Smooth muscle cell (in vitro differentiated cells): ENCODE results near the gene PNLIPRP2. TPM values are rescaled to one million over a fixed set of nuclear protein-coding genes. Genes with fewer than 3 reads are reported as not detected.

Source experiments
- DNase-seq: peaks from one replicate; lab custom pipeline; 2025; ENCODE audit not compliant: unreplicated experiment; lab: John Stamatoyannopoulos, UW
- H2AFZ ChIP-seq: fragments of 200-600 bp; sonication (generic); 2 replicates; pipeline ENCODE4 v1.6.0; 2016; ENCODE audit warnings: antibody characterized with exemption, low read depth, mild to moderate bottlenecking
- H3F3A ChIP-seq: fragments of 200-600 bp; sonication (generic); 2 replicates; pipeline ENCODE4 v1.6.0; 2017; ENCODE audit warnings: antibody characterized with exemption, low read depth
- H3K27ac ChIP-seq: fragments of 200-600 bp; sonication (generic); 2 replicates; pipeline ENCODE4 v1.5.1; 2016; ENCODE audit warnings: low read depth, mild to moderate bottlenecking
- H3K27me3 ChIP-seq: fragments of 200-600 bp; sonication (generic); 2 replicates; pipeline ENCODE4 v1.6.1; 2016; ENCODE audit warnings: low read depth, mild to moderate bottlenecking
- H3K36me3 ChIP-seq: fragments of 200-600 bp; sonication (generic); 2 replicates; pipeline ENCODE4 v1.5.1; 2016; ENCODE audit warnings: low read depth
- H3K4me1 ChIP-seq: fragments of 200-600 bp; sonication (generic); 2 replicates; pipeline ENCODE4 v1.5.1; 2016; ENCODE audit warnings: low read depth
- H3K4me2 ChIP-seq: fragments of 200-600 bp; sonication (generic); 2 replicates; pipeline ENCODE4 v1.6.0; 2016; ENCODE audit warnings: mild to moderate bottlenecking
- H3K4me3 ChIP-seq: fragments of 200-600 bp; sonication (generic); 2 replicates; pipeline ENCODE4 v1.5.1; 2016; ENCODE audit warnings: mild to moderate bottlenecking
- H3K79me2 ChIP-seq: fragments of 200-600 bp; sonication (generic); 2 replicates; pipeline ENCODE4 v1.6.0; 2016; ENCODE audit warnings: low read depth, mild to moderate bottlenecking
- H3K9ac ChIP-seq: fragments of 200-600 bp; sonication (generic); 2 replicates; pipeline ENCODE4 v1.6.0; 2016; ENCODE audit warnings: low read depth
- H3K9me3 ChIP-seq: fragments of 200-600 bp; sonication (generic); replicated peaks from 2 replicates; pipeline ENCODE4 v1.5.1; 2016; ENCODE audit warnings: low read depth
- H4K20me1 ChIP-seq: fragments of 200-600 bp; sonication (generic); 2 replicates; pipeline ENCODE4 v1.6.0; 2016; ENCODE audit warnings: low read depth
- WGBS: methylation state at CpG from one replicate; pipeline ENCODE4 v1.1.7; 2016; ENCODE audit warnings: low lambda C conversion rate; 5-methylcytosine and 5-hydroxymethylcytosine counted together
- polyA plus RNA-seq: library from polyadenylated mRNA; unstranded; fragments of >200 nt; fragmentation: Nextera tagmentation; extraction: Ambion mirVana; gene quantifications from 2 replicates; pipeline ENCODE4 v1.2.1, GENCODE V29; 2016
- total RNA-seq: library from RNA; depleted of rRNA; stranded (reverse); fragments of >200 nt; gene quantifications from 2 replicates; pipeline ENCODE4 v1.2.3, GENCODE V29; 2014
- TF ChIP-seq, protein P1 (sequence below): fragments of 200-600 bp; sonication (generic); IDR thresholded peaks from 2 replicates; pipeline ENCODE4 v1.5.1; 2017; ENCODE audit warnings: borderline replicate concordance, mild to moderate bottlenecking, antibody characterized with exemption; ENCODE audit not compliant: insufficient read depth, poor library complexity, severe bottlenecking

Gene PNLIPRP2
- total and polyA plus RNA-seq, 2 experiments from 2014 or later = not detected

DNA sequence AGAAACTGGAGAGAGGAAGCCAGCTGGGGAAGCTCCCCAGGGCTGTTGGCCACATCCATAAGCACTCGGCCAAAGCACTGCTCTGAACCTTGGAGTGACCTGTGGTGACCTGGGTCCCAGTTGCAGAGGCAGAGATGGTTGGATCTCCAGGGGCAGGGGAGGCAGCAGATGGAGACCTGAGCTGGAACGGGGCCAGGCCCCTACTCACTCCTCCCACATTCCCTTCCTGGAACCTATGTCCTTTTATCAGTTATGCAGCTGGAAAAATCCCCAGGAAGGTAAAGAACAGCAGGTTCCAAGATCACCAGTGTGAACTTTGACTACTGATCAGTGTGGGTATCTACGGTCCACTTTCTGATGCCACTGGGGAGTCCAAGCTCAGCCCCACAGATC lies 9.6 kb upstream of the PNLIPRP2 start:
- Histone ChIP-seq H3K4me3 (no peak overlapping the region), H3K9me3 (no peaks in the 10 kb centered on the region), H3K79me2 (no peaks in the 10 kb centered on the region), H3K27me3 (peaks cover 15% of the 10 kb centered on the region), H3K36me3 (no peaks in the 10 kb centered on the region), H3K4me2 (no peak overlapping the region), H4K20me1 (no peaks in the 10 kb centered on the region), H3F3A (no peaks in the 10 kb centered on the region), H3K4me1 (no peaks in the 10 kb centered on the region), H3K9ac (no peak overlapping the region), H2AFZ (no peak overlapping the region), H3K27ac (no peak overlapping the region)
- TF ChIP-seq, protein P1, sequence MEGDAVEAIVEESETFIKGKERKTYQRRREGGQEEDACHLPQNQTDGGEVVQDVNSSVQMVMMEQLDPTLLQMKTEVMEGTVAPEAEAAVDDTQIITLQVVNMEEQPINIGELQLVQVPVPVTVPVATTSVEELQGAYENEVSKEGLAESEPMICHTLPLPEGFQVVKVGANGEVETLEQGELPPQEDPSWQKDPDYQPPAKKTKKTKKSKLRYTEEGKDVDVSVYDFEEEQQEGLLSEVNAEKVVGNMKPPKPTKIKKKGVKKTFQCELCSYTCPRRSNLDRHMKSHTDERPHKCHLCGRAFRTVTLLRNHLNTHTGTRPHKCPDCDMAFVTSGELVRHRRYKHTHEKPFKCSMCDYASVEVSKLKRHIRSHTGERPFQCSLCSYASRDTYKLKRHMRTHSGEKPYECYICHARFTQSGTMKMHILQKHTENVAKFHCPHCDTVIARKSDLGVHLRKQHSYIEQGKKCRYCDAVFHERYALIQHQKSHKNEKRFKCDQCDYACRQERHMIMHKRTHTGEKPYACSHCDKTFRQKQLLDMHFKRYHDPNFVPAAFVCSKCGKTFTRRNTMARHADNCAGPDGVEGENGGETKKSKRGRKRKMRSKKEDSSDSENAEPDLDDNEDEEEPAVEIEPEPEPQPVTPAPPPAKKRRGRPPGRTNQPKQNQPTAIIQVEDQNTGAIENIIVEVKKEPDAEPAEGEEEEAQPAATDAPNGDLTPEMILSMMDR = no peak
- WGBS = 92% methylated on average over 3 of the region's 3 CpGs
- DNase-seq = no peak

DNA sequence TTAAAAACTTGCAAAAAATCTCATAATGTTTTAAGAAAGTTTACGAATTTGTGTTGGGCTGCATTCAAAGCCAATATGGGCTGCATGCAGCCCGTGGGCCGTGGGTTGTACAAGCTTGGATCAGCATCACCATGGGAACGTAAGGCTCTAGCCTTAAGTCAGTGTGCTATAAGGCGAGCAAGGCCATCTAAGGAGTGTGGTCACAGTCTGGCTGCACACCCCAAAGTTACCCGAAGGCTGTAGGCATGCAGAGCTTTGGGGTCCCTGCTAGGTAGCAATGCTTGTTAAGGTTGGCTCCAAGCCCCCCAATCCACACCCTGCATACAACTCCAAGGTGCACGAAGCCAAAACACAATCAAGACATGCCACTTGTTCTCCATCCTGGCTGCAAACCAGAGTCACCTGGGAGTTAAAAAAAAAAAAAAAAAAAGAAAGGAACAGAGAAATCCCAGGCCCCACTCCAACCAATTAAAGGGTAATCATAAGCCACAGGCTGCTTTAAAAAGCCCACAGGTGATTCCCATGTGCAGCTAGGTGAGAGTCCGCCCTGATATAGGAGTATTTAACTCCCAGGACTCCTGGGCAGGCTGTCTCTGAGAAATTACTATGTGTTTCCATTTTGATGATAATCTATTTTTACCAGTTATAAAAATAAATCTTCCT lies 8.5 kb upstream of the PNLIPRP2 start:
- H3K36me3 ChIP-seq = no peaks in the 10 kb centered on the region
- no peaks in the 10 kb centered on the region for H3F3A ChIP-seq
- no peak overlapping the region for H3K9ac ChIP-seq
- H3K4me1 ChIP-seq = no peaks in the 10 kb centered on the region
- no peak overlapping the region for H3K27ac ChIP-seq
- H3K4me3 ChIP-seq = no peak overlapping the region
- H4K20me1 ChIP-seq = no peaks in the 10 kb centered on the region
- no peaks in the 10 kb centered on the region for H3K79me2 ChIP-seq
- DNase-seq = no peak
- H3K9me3 ChIP-seq = no peaks in the 10 kb centered on the region
- TF ChIP-seq, protein P1 = no peak
- 89% methylated on average over 8 of the region's 8 CpGs for WGBS
- no peak overlapping the region for H2AFZ ChIP-seq
- H3K27me3 ChIP-seq = peaks cover 18% of the 10 kb centered on the region
- no peak overlapping the region for H3K4me2 ChIP-seq

DNA sequence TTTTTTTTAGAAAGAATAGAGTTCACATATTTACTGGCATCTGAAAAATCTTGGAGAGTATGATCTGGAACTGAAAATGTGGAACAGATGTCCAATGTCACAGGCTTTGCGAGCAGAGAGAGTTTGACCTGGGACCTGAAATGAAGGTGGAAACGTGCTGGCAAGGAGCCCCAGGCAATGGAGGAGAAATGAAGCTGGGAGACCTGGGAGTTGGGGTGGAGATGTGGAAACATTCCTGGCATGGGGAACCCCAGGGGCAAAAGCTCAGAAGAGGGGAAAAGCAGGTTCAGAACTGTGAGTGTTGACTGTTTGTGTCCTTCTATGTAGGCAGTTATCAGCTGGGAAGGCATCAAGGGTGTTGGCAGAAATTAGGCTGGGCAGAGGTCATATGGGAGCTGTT lies 7.3 kb upstream of the PNLIPRP2 start:
- TF ChIP-seq, protein P1 = no peak
- no peaks in the 10 kb centered on the region for H3K36me3 ChIP-seq
- no peak overlapping the region for H3K4me2 ChIP-seq
- no peak overlapping the region for H3K27ac ChIP-seq
- no peak overlapping the region for H3K4me3 ChIP-seq
- H4K20me1 ChIP-seq = no peaks in the 10 kb centered on the region
- no peak for DNase-seq
- H3K9ac ChIP-seq = no peak overlapping the region
- H3F3A ChIP-seq = no peaks in the 10 kb centered on the region
- WGBS = 92% methylated on average over 2 of the region's 2 CpGs
- H3K9me3 ChIP-seq = no peaks in the 10 kb centered on the region
- peaks cover 12% of the 10 kb centered on the region for H3K27me3 ChIP-seq
- H3K4me1 ChIP-seq = no peaks in the 10 kb centered on the region
- no peak overlapping the region for H2AFZ ChIP-seq
- H3K79me2 ChIP-seq = no peaks in the 10 kb centered on the region

DNA sequence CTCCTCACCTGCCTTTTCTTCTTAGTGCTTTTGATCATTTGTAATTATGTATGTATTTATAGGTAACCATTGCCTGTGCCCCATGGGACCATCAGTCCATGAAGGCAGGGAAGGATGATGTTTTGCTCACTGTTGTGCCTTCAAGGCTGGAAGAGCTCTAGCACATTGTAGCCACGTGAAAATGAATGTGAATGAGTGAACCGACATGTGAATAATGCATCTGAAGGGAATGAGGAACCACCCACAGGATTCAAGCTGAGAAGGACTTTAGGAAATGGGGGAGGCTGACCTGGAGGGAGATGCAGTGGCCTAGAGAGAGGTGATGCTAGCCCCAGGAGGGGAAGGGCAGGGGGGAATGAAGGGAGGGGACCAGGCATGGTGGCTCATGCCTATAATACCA lies 6.0 kb upstream of the PNLIPRP2 start:
- Histone ChIP-seq H3K9ac (no peak overlapping the region), H3K27me3 (peaks cover 4% of the 10 kb centered on the region), H3K79me2 (no peaks in the 10 kb centered on the region), H3K4me1 (no peaks in the 10 kb centered on the region), H3K36me3 (no peaks in the 10 kb centered on the region), H3K4me3 (no peak overlapping the region), H3K9me3 (no peaks in the 10 kb centered on the region), H2AFZ (no peak overlapping the region), H3K4me2 (no peak overlapping the region), H4K20me1 (no peaks in the 10 kb centered on the region), H3K27ac (no peak overlapping the region), H3F3A (no peaks in the 10 kb centered on the region)
- 43% methylated on average over 2 of the region's 2 CpGs for WGBS
- no peak for DNase-seq
- TF ChIP-seq, protein P1 = no peak
